ENCODE results near the gene SART1.

SART1 gene
- long read RNA-seq, donor 1, transcript SART1-201 (20 exons, 3,293 nt), result major isoform, 14 of 14 reads
- long read RNA-seq, donor 1, partial matches to known transcripts, result 0 of 14 reads
- long read RNA-seq, donor 1, other reads (novel, unspliced or antisense), result 0 of 14 reads
- long read RNA-seq, donor 2, transcript SART1-201 (20 exons, 3,293 nt), result major isoform, 6 of 7 reads
- long read RNA-seq, donor 2, partial matches to known transcripts, result 0 of 7 reads
- long read RNA-seq, donor 2, other reads (novel, unspliced or antisense), result 0 of 7 reads
- long read RNA-seq, donor 3, partial matches to known transcripts, result 0 of 5 reads
- long read RNA-seq, donor 3, other reads (novel, unspliced or antisense), result 0 of 5 reads
- long read RNA-seq, donor 4, transcript SART1-201 (20 exons, 3,293 nt), result major isoform, 6 of 8 reads
- long read RNA-seq, donor 4, partial matches to known transcripts, result 0 of 8 reads
- long read RNA-seq, donor 4, other reads (novel, unspliced or antisense), result 0 of 8 reads
- long read RNA-seq, donor 5, partial matches to known transcripts, result 0 of 5 reads
- long read RNA-seq, donor 5, other reads (novel, unspliced or antisense), result 0 of 5 reads
- long read RNA-seq, donor 6, transcript SART1-201 (20 exons, 3,293 nt), result major isoform, 6 of 7 reads
- long read RNA-seq, donor 6, partial matches to known transcripts, result 0 of 7 reads
- long read RNA-seq, donor 6, other reads (novel, unspliced or antisense), result 0 of 7 reads
- long read RNA-seq, donor 7, transcript SART1-201 (20 exons, 3,293 nt), result major isoform, 11 of 12 reads
- long read RNA-seq, donor 7, partial matches to known transcripts, result 0 of 12 reads
- long read RNA-seq, donor 7, other reads (novel, unspliced or antisense), result 0 of 12 reads
- long read RNA-seq, donor 8, partial matches to known transcripts, result 0 of 5 reads
- long read RNA-seq, donor 8, other reads (novel, unspliced or antisense), result 0 of 5 reads

- peak; percentile 81 for DNase-seq
Measured at GRCh38 chr11:65961267-65962140, at the start of gene SART1. SART1 (plus strand) TSS chr11:65961734; CDS start chr11:65961781, 47 bp downstream.

- no peak for DNase-seq
Measured at GRCh38 chr11:65912845-65913244, 48.7 kb upstream of the SART1 start.

GRCh38 chr11:65915101-65915820 lies 46.3 kb upstream of the SART1 start:
- no peak for DNase-seq

GRCh38 chr11:65915821-65916251 lies 45.7 kb upstream of the SART1 start:
- no peak for DNase-seq

GRCh38 chr11:65916391-65916790 lies 45.1 kb upstream of the SART1 start:
- DNase-seq, result no peak

- no peak for DNase-seq
Measured at GRCh38 chr11:65917077-65917433, 44.5 kb upstream of the SART1 start.

- DNase-seq, result no peak
Measured at GRCh38 chr11:65917434-65918210, 43.9 kb upstream of the SART1 start.

- DNase-seq, result peak; percentile 67
Measured at GRCh38 chr11:65918211-65919140, 43.1 kb upstream of the SART1 start, which contains the start of gene C11orf68. C11orf68 (minus strand) TSS chr11:65919062; CDS start chr11:65919031, 31 bp downstream.

- peak; percentile 88 for DNase-seq
Measured at GRCh38 chr11:65919141-65919572, 42.4 kb upstream of the SART1 start, which contains the start of gene DRAP1. DRAP1 (plus strand) TSS chr11:65919426; CDS start chr11:65919502, 76 bp downstream.

- peak; percentile 56 for DNase-seq
Measured at GRCh38 chr11:65919573-65920371, 41.8 kb upstream of the SART1 start.

- no peak for DNase-seq
Measured at GRCh38 chr11:65920372-65920802, 41.1 kb upstream of the SART1 start.

- no peak for DNase-seq
Measured at GRCh38 chr11:65921033-65921555, 40.4 kb upstream of the SART1 start.

- no peak for DNase-seq
Measured at GRCh38 chr11:65921876-65922275, 39.7 kb upstream of the SART1 start.

GRCh38 chr11:65922565-65922964 lies 39.0 kb upstream of the SART1 start:
- DNase-seq, result no peak

- DNase-seq, result no peak
Measured at GRCh38 chr11:65925397-65925796, 36.1 kb upstream of the SART1 start.

- DNase-seq, result no peak
Measured at GRCh38 chr11:65927904-65928397, 33.6 kb upstream of the SART1 start.

- DNase-seq, result no peak
Measured at GRCh38 chr11:65928667-65929066, 32.9 kb upstream of the SART1 start.
